Tibial nerve (tissue), 4 donors: ENCODE data around the gene VPS72. TPM values are rescaled to one million over a fixed set of nuclear protein-coding genes. Genes with fewer than 3 reads are reported as not detected.
A peak's percentile ranks its signal among the peaks of the same experiment; 100 is the strongest.

Experiments
- DNase-seq, 2 donors: peaks; one replicate each; pipeline ENCODE4 v3.0.0-alpha.2; 2019; ENCODE audit warnings: low spot score in 2 of 2
- H3K27ac ChIP-seq, 4 donors: fragments of 200-600 bp; sonication (generic) in 3 of 4; one replicate each; pipeline ENCODE4 v1.5.1; 2017 to 2019; ENCODE audit warnings: mild to moderate bottlenecking in 1 of 4
- H3K27me3 ChIP-seq, 2 donors: fragments of 200-600 bp; sonication (generic) in 1 of 2; one replicate each; pipeline versions ENCODE4 v1.5.1 to v1.6.0; 2017 to 2019
- H3K36me3 ChIP-seq, 3 donors: fragments of 200-600 bp; sonication (generic); one replicate each; pipeline ENCODE4 v1.5.1; 2018 to 2019
- H3K4me1 ChIP-seq, 4 donors: fragments of 200-600 bp; sonication (generic) in 3 of 4; one replicate each; pipeline ENCODE4 v1.5.1; 2017 to 2019
- H3K4me3 ChIP-seq, 4 donors: fragments of 200-600 bp; sonication (generic) in 3 of 4; one replicate each; pipeline ENCODE4 v1.5.1; 2017 to 2019; ENCODE audit warnings: mild to moderate bottlenecking in 1 of 4, moderate library complexity in 1 of 4
- H3K9me3 ChIP-seq, 4 donors: fragments of 200-600 bp; sonication (generic) in 3 of 4; one replicate each; pipeline ENCODE4 v1.5.1; 2017 to 2019
- EP300 ChIP-seq, 2 donors: sonication (generic); formaldehyde crosslinking; IDR thresholded peaks; one replicate each; pipeline ENCODE4 v1.6.1; 2017; ENCODE audit warnings: antibody characterized with exemption in 2 of 2, mild to moderate bottlenecking in 1 of 2
- POLR2A ChIP-seq, 2 donors: fragments of 450-650 bp; IDR thresholded peaks; one replicate each; pipeline ENCODE4 v1.6.1; 2017; ENCODE audit warnings: antibody characterized with exemption in 2 of 2, mild to moderate bottlenecking in 2 of 2, moderate library complexity in 2 of 2
- WGBS, 2 donors: methylation state at CpG; one replicate each; pipeline ENCODE4 v1.1.5; 2018; 5-methylcytosine and 5-hydroxymethylcytosine counted together
- total RNA-seq, 4 donors: library from RNA; depleted of rRNA; stranded (reverse); fragments of >200 nt; gene quantifications; one replicate each; pipeline ENCODE4 v1.1.0, GENCODE V29; 2016
- TF ChIP-seq, protein P1 (sequence below), 5 experiments: fragments of 200-600 bp in 3 of 5; fragments of 450-650 bp in 2 of 5; sonication (generic) in 3 of 5; IDR thresholded peaks; one replicate each; pipeline ENCODE4 v1.5.1; 2016 to 2019; ENCODE audit warnings: antibody characterized with exemption in 5 of 5, mild to moderate bottlenecking in 3 of 5, moderate library complexity in 2 of 5

Gene VPS72
- total RNA-seq, 4 donors from 2014 or later: 24.5 to 35.5 (median 31.0) TPM

DNA sequence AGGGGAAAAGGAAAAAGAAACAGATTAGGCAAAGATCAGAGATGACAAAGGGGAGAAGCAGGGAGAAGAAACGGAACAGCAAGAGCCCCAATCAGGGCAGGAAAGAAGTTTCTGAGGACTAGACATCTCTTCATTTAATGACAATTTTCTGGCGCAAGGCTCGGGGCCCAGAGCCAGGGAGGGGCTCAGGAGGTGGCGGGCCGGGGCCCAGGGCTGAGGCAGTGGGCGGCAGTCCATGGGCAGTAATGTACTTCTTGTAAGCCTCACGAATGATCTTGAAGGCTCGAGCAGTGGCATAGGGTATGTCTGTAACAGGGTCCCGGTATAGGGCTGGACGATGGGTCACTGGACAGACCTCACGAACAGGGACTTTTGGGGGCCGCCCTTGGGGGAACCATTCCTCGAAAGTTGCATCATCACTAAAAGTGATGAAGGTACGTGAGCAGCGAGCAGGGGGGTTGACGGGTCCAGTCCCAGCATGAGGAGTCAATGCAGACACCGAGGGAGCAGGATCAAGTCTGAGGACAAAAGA is 13.4 kb downstream of the VPS72 start:
- Histone ChIP-seq H3K36me3 (peaks cover 0 to 100% (median 27%) of the 10 kb centered on the region in 3 donors), H3K4me3 (no peak overlapping the region), H3K27ac (no peak overlapping the region), H3K4me1 (peaks cover 0 to 5% (median 0%) of the 10 kb centered on the region in 4 donors), H3K27me3 (no peaks in the 10 kb centered on the region), H3K9me3 (no peaks in the 10 kb centered on the region)
- DNase-seq: no peak
- WGBS, 2 donors: 91 to 94% methylated on average over 17 of the region's 17 CpGs
- TF ChIP-seq, protein P1, sequence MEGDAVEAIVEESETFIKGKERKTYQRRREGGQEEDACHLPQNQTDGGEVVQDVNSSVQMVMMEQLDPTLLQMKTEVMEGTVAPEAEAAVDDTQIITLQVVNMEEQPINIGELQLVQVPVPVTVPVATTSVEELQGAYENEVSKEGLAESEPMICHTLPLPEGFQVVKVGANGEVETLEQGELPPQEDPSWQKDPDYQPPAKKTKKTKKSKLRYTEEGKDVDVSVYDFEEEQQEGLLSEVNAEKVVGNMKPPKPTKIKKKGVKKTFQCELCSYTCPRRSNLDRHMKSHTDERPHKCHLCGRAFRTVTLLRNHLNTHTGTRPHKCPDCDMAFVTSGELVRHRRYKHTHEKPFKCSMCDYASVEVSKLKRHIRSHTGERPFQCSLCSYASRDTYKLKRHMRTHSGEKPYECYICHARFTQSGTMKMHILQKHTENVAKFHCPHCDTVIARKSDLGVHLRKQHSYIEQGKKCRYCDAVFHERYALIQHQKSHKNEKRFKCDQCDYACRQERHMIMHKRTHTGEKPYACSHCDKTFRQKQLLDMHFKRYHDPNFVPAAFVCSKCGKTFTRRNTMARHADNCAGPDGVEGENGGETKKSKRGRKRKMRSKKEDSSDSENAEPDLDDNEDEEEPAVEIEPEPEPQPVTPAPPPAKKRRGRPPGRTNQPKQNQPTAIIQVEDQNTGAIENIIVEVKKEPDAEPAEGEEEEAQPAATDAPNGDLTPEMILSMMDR (IDR thresholded peaks at IDR 0.05): no peak
- TF ChIP-seq EP300 (IDR thresholded peaks at IDR 0.05) (no peak), POLR2A (IDR thresholded peaks at IDR 0.05) (no peak)

DNA sequence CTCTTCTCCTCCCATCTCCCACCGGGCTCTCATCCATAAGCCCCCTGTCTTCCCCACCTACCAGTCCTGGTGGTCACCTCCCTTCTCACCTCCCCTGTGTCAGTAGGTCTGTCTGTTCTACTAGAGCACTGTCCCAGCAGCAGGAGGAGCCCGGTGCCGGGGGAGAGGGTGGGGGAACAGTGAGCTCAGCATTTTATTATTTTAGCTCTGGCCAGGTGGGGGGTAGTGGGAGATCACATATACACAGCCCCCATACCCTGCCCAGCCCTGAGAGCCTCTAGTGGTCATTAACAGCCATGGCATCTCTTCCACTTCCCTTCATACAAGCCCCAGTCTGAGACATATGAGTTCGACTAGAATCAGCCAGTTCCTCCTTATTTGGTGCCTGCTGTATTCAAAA is 14.1 kb downstream of the VPS72 start, which contains the start of gene TMOD4:
TSS of gene TMOD4 (minus strand) at position 119 of the 400 bp plus-strand sequence. CDS start 1,106 bp downstream, outside the sequence.
- no peak within 1 kb of the TSS for H3K4me3 ChIP-seq
- H3K4me1 ChIP-seq: peaks cover 0 to 5% (median 0%) of the 10 kb centered on the region in 4 donors
- DNase-seq: no peak
- H3K36me3 ChIP-seq: peaks cover 0 to 100% (median 22%) of the 10 kb centered on the region in 3 donors
- H3K27me3 ChIP-seq: no peaks in the 10 kb centered on the region
- H3K9me3 ChIP-seq: no peaks in the 10 kb centered on the region
- no peak within 1 kb of the TSS for H3K27ac ChIP-seq
- no peak for TF ChIP-seq POLR2A (IDR thresholded peaks at IDR 0.05)
- TF ChIP-seq, protein P1 (IDR thresholded peaks at IDR 0.05): peak in 4 of 5 experiments; percentile 17 to 26 (median 24)
- WGBS, 2 donors: 52 to 58% methylated on average over 4 of the region's 4 CpGs

DNA sequence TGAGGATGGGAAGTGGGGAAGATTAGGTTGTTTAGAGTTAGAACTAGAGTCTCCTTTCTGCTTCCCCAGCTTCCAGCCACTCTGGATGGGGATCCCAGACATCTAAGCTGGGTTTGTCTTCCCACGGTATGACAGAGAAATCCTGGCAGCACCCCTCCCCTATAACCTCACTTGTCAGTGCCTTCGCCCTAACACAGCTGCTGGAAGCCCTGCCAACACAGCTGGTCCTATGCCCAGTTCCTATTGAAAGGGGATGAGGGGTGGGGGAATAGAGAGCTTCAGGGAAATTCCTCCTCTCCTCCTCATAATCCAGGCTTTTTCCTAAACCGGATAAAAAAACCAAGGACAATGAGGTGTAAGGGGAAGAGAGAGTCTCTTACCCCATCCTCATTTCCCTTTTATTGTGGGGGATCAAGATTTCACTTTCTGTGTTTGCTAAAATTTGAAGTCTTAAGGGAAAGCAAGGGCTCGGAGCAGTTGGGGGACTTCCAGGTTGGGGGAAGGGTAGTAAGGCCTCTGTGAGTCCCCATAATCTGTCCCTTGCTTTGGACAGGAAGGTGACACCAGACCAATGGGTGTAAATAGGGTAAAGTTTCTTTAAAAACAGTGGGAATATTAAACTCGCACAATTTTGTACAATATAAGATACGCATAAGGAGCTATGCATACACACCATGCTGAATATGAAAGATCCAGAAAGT is 14.8 kb downstream of the VPS72 start:
- no peak for DNase-seq
- TF ChIP-seq POLR2A (IDR thresholded peaks at IDR 0.05): no peak
- TF ChIP-seq EP300 (IDR thresholded peaks at IDR 0.05): no peak
- TF ChIP-seq, protein P1 (IDR thresholded peaks at IDR 0.05): no peak
- 41 to 47% methylated on average over 6 of the region's 6 CpGs for WGBS, 2 donors

DNA sequence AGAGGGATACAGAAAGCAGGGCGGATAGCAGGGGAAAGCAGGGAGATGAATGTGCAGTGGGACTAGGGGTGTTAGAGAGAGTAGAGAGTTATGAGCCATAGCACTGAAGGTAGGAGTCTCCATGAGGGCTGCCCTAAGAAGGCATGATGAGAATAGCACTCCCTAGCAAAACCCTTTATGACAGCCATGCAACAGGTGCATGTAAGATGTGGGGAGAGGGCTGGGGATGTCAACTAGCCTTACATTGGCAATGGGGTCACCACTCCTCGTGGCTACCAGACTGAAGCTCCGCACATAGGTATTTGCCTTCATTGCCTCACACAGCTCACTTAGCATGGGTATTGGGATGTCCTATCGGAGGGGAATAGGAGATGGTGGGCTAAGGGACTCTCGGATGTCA is 18.8 kb downstream of the VPS72 start:
- Histone ChIP-seq H3K4me1 (peaks cover 5 to 18% (median 10%) of the 10 kb centered on the region in 4 donors), H3K36me3 (peaks cover 0 to 92% (median 4%) of the 10 kb centered on the region in 3 donors), H3K9me3 (no peaks in the 10 kb centered on the region), H3K4me3 (no peak overlapping the region), H3K27me3 (no peaks in the 10 kb centered on the region), H3K27ac (no peak overlapping the region)
- TF ChIP-seq EP300 (IDR thresholded peaks at IDR 0.05) (no peak), POLR2A (IDR thresholded peaks at IDR 0.05) (no peak)
- TF ChIP-seq, protein P1 (IDR thresholded peaks at IDR 0.05): no peak
- WGBS, 2 donors: 79 to 88% methylated on average over 5 of the region's 5 CpGs
- DNase-seq: no peak

More for the DNA sequence above, 14.8 kb downstream of the VPS72 start:
- H3K27ac ChIP-seq: no peak overlapping the region
- no peaks in the 10 kb centered on the region for H3K27me3 ChIP-seq
- no peaks in the 10 kb centered on the region for H3K9me3 ChIP-seq
- peaks cover 0 to 5% (median 0%) of the 10 kb centered on the region in 4 donors for H3K4me1 ChIP-seq
- H3K36me3 ChIP-seq: peaks cover 0 to 100% (median 17%) of the 10 kb centered on the region in 3 donors
- H3K4me3 ChIP-seq: no peak overlapping the region

DNA sequence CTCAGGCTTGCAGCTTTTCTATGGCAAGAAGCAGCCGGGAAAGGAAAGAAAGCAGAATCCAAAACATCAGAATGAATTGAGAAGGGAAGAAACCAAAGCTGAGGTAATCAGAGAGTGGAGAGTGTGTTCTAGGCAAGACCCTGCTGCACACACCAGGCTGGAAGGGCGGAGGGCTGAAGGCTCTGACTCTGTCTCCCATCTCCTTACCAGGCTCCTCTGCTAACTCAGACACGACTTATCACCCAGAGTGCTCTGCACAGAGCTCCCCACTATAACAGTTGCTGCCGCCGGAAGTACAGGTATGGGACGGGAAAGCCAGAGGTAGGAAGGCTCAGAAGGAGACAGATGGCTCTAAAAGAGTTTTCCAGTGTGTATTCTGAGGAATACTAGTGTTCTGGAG is 22.9 kb downstream of the VPS72 start:
- Histone ChIP-seq H3K9me3 (no peaks in the 10 kb centered on the region), H3K36me3 (peaks cover 0 to 52% (median 0%) of the 10 kb centered on the region in 3 donors), H3K27me3 (no peaks in the 10 kb centered on the region), H3K4me3 (peak overlapping the region in 1 of 4 donors; percentile 79), H3K27ac (no peak overlapping the region), H3K4me1 (peaks cover 5 to 43% (median 18%) of the 10 kb centered on the region in 4 donors)
- WGBS, 2 donors: 80 to 92% methylated on average over 6 of the region's 6 CpGs
- TF ChIP-seq, protein P1 (IDR thresholded peaks at IDR 0.05): no peak
- TF ChIP-seq EP300 (IDR thresholded peaks at IDR 0.05): no peak
- no peak for DNase-seq
